Measurements from ENCODE around the gene MGST2.
A peak's percentile ranks its signal among the peaks of the same experiment; 100 is the strongest.
"Not testable (repeated sequence)": the region's sequence is repeated elsewhere in the genome, so short reads cannot be mapped to it uniquely, and the experiment has no call there.

Gene MGST2

GRCh38 chr4:139690419-139690818 lies 24.8 kb downstream of the MGST2 start:
- Mint-ChIP-seq H3K4me3 (no peak overlapping the region), H3K36me3 (ENCODE audit: low read depth) (peaks cover 32% of the 10 kb centered on the region), H3K27me3 (no peaks in the 10 kb centered on the region), H3K27ac (no peak overlapping the region), H3K4me1 (ENCODE audit: low read depth) (peaks cover 33% of the 10 kb centered on the region), H3K9me3 (no peaks in the 10 kb centered on the region)
- intact Hi-C loops (cut with micrococcal nuclease) = no loop called here

DNA sequence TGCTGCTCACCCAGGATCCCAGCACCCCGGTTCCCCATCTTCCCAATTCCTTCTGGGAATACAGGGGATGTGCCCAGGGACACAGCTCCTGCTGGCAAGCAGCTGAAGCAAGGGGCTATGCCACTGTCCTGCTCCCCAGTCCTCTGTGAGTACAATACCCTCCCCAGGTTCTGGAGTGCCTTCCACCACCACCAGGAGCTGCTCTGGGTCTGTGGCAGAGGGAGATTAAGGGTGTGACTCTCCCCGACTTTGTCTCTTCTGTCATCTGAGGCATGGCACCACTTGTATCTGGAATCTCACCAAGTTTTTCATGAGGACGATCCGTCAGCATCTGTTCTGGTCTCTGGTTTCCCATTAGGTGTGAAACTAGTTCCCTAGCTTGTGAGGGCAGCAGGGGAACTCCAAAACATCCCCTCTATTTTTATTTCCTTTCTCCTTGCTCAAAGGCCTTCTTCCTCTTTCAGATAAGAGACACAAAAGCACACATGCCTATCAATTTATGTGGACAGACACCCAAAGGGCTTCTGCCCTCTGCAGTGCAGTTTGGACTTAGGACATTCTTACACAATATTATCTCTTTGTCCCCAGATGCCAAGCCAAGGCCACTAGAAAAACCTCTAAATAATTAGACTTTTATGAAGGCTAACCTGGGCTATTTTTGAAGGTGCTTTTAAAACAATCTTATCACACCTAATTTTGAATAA lies 26.8 kb downstream of the MGST2 start:
- Mint-ChIP-seq H3K9me3 (peaks cover 16% of the 10 kb centered on the region), H3K27ac (peak overlapping the region; percentile 39), H3K4me1 (ENCODE audit: low read depth) (peaks cover 33% of the 10 kb centered on the region), H3K4me3 (no peak overlapping the region), H3K27me3 (no peaks in the 10 kb centered on the region), H3K36me3 (ENCODE audit: low read depth) (peaks cover 43% of the 10 kb centered on the region)
- intact Hi-C loops (cut with micrococcal nuclease) = no loop called here

DNA sequence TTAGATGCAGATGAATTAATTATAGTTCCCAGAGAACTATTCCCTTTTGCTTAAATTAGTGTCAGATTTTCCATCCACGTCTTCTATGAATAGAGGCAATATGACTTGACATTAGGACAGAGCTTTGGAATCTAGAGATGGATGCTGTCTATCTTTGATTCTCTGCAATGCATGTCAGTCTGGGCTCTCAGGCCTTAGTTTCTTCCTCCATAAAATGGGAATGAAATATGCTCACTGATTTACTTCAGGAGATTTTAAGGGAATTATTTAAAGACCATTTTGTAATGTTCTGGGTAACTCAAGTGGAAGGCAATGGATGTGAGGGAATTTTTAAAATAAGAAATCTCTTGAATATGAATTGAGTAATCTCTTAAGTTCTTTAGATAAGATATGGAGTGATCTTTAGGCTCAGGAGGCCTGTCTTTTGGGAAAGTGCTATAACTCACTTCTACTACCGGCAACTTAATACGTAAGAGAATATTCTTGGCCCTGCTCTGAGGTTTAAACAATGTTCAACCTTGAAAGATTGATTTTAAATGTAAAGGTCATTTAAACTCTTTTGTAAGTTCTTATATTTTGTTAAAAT lies 29.0 kb downstream of the MGST2 start:
- intact Hi-C loops (cut with micrococcal nuclease) = no loop called here
- H3K9me3 Mint-ChIP-seq = peaks cover 17% of the 10 kb centered on the region
- peaks cover 50% of the 10 kb centered on the region for H3K36me3 Mint-ChIP-seq (ENCODE audit: low read depth)
- peaks cover 24% of the 10 kb centered on the region for H3K4me1 Mint-ChIP-seq (ENCODE audit: low read depth)
- H3K27ac Mint-ChIP-seq = no peak overlapping the region
- H3K27me3 Mint-ChIP-seq = no peaks in the 10 kb centered on the region
- H3K4me3 Mint-ChIP-seq = no peak overlapping the region

- no peaks in the 10 kb centered on the region for H3K27me3 Mint-ChIP-seq
- H3K27ac Mint-ChIP-seq = no peak overlapping the region
- peaks cover 17% of the 10 kb centered on the region for H3K9me3 Mint-ChIP-seq
- H3K4me1 Mint-ChIP-seq (ENCODE audit: low read depth) = peaks cover 13% of the 10 kb centered on the region
- H3K36me3 Mint-ChIP-seq (ENCODE audit: low read depth) = peaks cover 60% of the 10 kb centered on the region
- H3K4me3 Mint-ChIP-seq = no peak overlapping the region
- intact Hi-C loops (cut with micrococcal nuclease) = no loop called here
Measured at GRCh38 chr4:139696491-139696890, 30.9 kb downstream of the MGST2 start.

DNA sequence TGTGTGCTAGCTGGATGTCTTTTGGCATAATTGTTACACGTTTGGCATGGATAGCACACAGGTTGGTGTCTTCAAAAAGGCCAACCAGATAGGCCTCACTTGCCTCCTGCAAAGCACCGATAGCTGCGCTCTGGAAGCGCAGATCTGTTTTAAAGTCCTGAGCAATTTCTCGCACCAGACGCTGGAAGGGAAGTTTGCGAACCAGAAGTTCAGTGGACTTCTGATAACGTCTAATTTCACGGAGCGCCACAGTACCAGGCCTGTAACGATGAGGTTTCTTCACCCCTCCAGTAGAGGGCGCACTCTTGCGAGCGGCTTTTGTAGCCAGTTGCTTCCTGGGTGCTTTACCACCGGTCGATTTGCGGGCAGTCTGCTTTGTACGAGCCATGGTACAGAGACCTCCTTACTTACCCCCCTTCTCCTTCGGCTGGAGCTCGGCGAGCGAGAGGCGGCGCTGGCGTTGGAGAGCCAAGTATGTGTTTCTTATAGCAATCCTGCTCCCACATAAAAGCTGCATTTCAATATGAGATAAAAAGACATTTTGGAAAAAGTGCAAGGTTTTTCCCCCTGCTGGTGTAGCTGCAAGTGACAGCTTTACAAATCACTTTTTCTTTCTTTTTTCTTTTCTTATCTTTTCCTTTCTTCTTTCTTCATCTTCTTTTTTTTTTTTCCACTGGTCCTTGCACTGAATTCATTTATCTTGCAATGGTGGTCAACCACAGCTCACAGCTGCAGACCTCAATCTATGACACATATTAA lies 32.7 kb downstream of the MGST2 start:
- intact Hi-C loops (cut with micrococcal nuclease); H3K4me1 Mint-ChIP-seq (ENCODE audit: low read depth); H3K27ac Mint-ChIP-seq; H3K4me3 Mint-ChIP-seq; H3K27me3 Mint-ChIP-seq: not testable (repeated sequence)
- H3K36me3 Mint-ChIP-seq (ENCODE audit: low read depth) = peaks cover 68% of the 10 kb centered on the region
- peaks cover 17% of the 10 kb centered on the region for H3K9me3 Mint-ChIP-seq

DNA sequence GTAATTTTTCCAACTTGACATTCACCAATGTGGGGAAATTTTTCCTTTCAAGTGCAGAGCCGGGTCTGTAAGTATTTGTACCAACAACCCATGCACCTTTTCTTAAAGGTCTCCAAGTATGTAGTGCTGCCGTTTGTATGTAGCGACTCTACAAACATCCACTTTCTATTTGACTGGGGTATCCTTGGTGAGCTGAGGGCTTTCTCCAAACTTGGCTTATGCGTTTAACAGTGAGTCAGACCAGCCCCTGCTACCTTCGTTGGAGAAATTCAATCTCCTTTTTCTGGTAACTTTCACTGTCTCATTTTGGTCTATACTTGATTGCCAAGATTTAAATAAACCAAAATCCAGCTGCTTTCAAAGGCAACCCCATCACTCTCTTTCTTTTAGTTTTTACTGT lies 34.9 kb downstream of the MGST2 start:
- Mint-ChIP-seq H3K4me3 (no peak overlapping the region), H3K27ac (no peak overlapping the region), H3K27me3 (no peaks in the 10 kb centered on the region), H3K4me1 (ENCODE audit: low read depth) (no peaks in the 10 kb centered on the region), H3K36me3 (ENCODE audit: low read depth) (peaks cover 79% of the 10 kb centered on the region), H3K9me3 (peaks cover 25% of the 10 kb centered on the region)
- intact Hi-C loops (cut with micrococcal nuclease) = no loop called here

GRCh38 chr4:139704915-139705485 lies 39.4 kb downstream of the MGST2 start:
- H3K4me1 Mint-ChIP-seq (ENCODE audit: low read depth) = no peaks in the 10 kb centered on the region
- H3K9me3 Mint-ChIP-seq = peaks cover 8% of the 10 kb centered on the region
- peaks cover 81% of the 10 kb centered on the region for H3K36me3 Mint-ChIP-seq (ENCODE audit: low read depth)
- H3K27me3 Mint-ChIP-seq = no peaks in the 10 kb centered on the region
- H3K27ac Mint-ChIP-seq = no peak overlapping the region
- H3K4me3 Mint-ChIP-seq = no peak overlapping the region
- intact Hi-C loops (cut with micrococcal nuclease) = no loop called here

- Mint-ChIP-seq H3K36me3 (ENCODE audit: low read depth) (peaks cover 63% of the 10 kb centered on the region), H3K27ac (no peak overlapping the region), H3K4me1 (ENCODE audit: low read depth) (no peaks in the 10 kb centered on the region), H3K9me3 (peaks cover under 1% of the 10 kb centered on the region), H3K4me3 (no peak overlapping the region), H3K27me3 (no peaks in the 10 kb centered on the region)
- intact Hi-C loops (cut with micrococcal nuclease) = no loop called here
Measured at GRCh38 chr4:139709660-139710059, 44.0 kb downstream of the MGST2 start.

DNA sequence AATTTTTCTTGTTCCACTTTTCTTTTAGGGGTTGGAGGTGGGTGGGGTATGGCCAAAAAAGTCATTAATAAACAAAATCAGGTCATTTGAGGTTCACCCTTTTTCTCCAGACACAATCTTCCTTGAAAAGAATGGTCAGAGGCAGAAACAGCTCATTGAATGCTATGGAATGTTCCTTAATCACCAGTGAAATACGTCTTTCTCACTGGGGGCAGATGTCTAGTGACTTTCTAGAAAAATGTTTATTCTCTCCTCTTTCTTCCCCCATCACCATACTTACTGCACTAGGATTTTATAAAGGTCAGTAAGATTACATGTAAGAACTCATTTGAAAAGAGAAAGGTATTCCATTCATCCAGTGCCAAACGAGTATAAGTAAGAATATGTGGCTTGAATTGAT lies 44.5 kb downstream of the MGST2 start:
- intact Hi-C loops (cut with micrococcal nuclease) = no loop called here
- H3K9me3 Mint-ChIP-seq = no peaks in the 10 kb centered on the region
- H3K4me1 Mint-ChIP-seq (ENCODE audit: low read depth) = no peaks in the 10 kb centered on the region
- no peak overlapping the region for H3K27ac Mint-ChIP-seq
- no peak overlapping the region for H3K4me3 Mint-ChIP-seq
- no peaks in the 10 kb centered on the region for H3K27me3 Mint-ChIP-seq
- peaks cover 63% of the 10 kb centered on the region for H3K36me3 Mint-ChIP-seq (ENCODE audit: low read depth)

GRCh38 chr4:139711461-139711860 lies 45.8 kb downstream of the MGST2 start:
- intact Hi-C loops (cut with micrococcal nuclease) = no loop called here
- H3K27ac Mint-ChIP-seq = no peak overlapping the region
- H3K36me3 Mint-ChIP-seq (ENCODE audit: low read depth) = peaks cover 58% of the 10 kb centered on the region
- no peaks in the 10 kb centered on the region for H3K9me3 Mint-ChIP-seq
- no peaks in the 10 kb centered on the region for H3K27me3 Mint-ChIP-seq
- no peaks in the 10 kb centered on the region for H3K4me1 Mint-ChIP-seq (ENCODE audit: low read depth)
- no peak overlapping the region for H3K4me3 Mint-ChIP-seq

DNA sequence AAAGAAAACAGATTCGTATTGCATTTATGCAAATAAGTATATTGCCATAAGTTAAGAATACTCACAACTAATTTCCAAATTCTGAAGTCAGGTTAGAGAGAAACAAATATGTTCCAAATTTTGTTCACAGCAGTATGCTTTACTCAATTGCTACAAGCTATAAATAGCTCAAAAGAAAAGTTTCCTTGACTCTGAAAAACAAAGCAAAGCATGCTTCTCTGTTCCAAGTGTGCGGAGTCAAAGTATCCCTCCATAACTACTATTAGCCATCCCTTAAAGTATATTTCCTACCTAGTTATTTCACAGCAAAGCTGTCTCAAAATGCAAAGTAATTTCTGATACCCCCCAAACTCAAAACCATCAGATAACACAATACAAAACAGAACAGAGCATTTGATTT lies 47.3 kb downstream of the MGST2 start:
- no peaks in the 10 kb centered on the region for H3K4me1 Mint-ChIP-seq (ENCODE audit: low read depth)
- H3K36me3 Mint-ChIP-seq (ENCODE audit: low read depth) = peaks cover 64% of the 10 kb centered on the region
- intact Hi-C loops (cut with micrococcal nuclease) = no loop called here
- no peaks in the 10 kb centered on the region for H3K27me3 Mint-ChIP-seq
- H3K4me3 Mint-ChIP-seq = no peak overlapping the region
- no peaks in the 10 kb centered on the region for H3K9me3 Mint-ChIP-seq
- H3K27ac Mint-ChIP-seq = no peak overlapping the region

- H3K27ac Mint-ChIP-seq = no peak overlapping the region
Measured at GRCh38 chr4:139715746-139716391, 50.2 kb downstream of the MGST2 start.

GRCh38 chr4:139718358-139718757 lies 52.7 kb downstream of the MGST2 start:
- H3K9me3 Mint-ChIP-seq = no peaks in the 10 kb centered on the region
- H3K4me1 Mint-ChIP-seq (ENCODE audit: low read depth) = no peaks in the 10 kb centered on the region
- H3K36me3 Mint-ChIP-seq (ENCODE audit: low read depth) = peaks cover 57% of the 10 kb centered on the region
- H3K27ac Mint-ChIP-seq = no peak overlapping the region
- no peaks in the 10 kb centered on the region for H3K27me3 Mint-ChIP-seq
- intact Hi-C loops (cut with micrococcal nuclease) = no loop called here
- no peak overlapping the region for H3K4me3 Mint-ChIP-seq

More at GRCh38 chr4:139715746-139716391, 50.2 kb downstream of the MGST2 start:
- Mint-ChIP-seq H3K27me3 (no peaks in the 10 kb centered on the region), H3K4me1 (ENCODE audit: low read depth) (no peaks in the 10 kb centered on the region), H3K36me3 (ENCODE audit: low read depth) (peaks cover 57% of the 10 kb centered on the region), H3K4me3 (no peak overlapping the region), H3K9me3 (no peaks in the 10 kb centered on the region)
- intact Hi-C loops (cut with micrococcal nuclease) = no loop called here

GRCh38 chr4:139718833-139719232 lies 53.2 kb downstream of the MGST2 start:
- no peaks in the 10 kb centered on the region for H3K4me1 Mint-ChIP-seq (ENCODE audit: low read depth)
- peaks cover 60% of the 10 kb centered on the region for H3K36me3 Mint-ChIP-seq (ENCODE audit: low read depth)
- no peak overlapping the region for H3K27ac Mint-ChIP-seq
- intact Hi-C loops (cut with micrococcal nuclease) = no loop called here
- no peaks in the 10 kb centered on the region for H3K9me3 Mint-ChIP-seq
- H3K4me3 Mint-ChIP-seq = no peak overlapping the region
- H3K27me3 Mint-ChIP-seq = no peaks in the 10 kb centered on the region

Data from dendritic cell treated with granulocyte-macrophage colony-stimulating factor and Interleukin-4, amounts not matched to agents 40 ng/mL and 50 ng/mL, for 4 days (primary cell).